Peyer's patch (tissue), 4 donors: ENCODE measurements around the gene IKBKE.

Experiments used
- POLR2A ChIP-seq, 2 donors: fragments of 450-650 bp; IDR thresholded peaks; one replicate each; pipeline ENCODE4 v1.5.1; 2017; ENCODE audit warnings: antibody characterized with exemption in 2 of 2, mild to moderate bottlenecking in 2 of 2, moderate library complexity in 2 of 2
- TF ChIP-seq, protein P1 (sequence below), 6 experiments: fragments of 450-650 bp in 4 of 6; fragments of 200-600 bp in 2 of 6; sonication (generic) in 1 of 6; IDR thresholded peaks; one replicate each; pipeline ENCODE4 v1.5.1; 2017 to 2019; ENCODE audit warnings: antibody characterized with exemption in 6 of 6, mild to moderate bottlenecking in 3 of 6, moderate library complexity in 1 of 6

DNA sequence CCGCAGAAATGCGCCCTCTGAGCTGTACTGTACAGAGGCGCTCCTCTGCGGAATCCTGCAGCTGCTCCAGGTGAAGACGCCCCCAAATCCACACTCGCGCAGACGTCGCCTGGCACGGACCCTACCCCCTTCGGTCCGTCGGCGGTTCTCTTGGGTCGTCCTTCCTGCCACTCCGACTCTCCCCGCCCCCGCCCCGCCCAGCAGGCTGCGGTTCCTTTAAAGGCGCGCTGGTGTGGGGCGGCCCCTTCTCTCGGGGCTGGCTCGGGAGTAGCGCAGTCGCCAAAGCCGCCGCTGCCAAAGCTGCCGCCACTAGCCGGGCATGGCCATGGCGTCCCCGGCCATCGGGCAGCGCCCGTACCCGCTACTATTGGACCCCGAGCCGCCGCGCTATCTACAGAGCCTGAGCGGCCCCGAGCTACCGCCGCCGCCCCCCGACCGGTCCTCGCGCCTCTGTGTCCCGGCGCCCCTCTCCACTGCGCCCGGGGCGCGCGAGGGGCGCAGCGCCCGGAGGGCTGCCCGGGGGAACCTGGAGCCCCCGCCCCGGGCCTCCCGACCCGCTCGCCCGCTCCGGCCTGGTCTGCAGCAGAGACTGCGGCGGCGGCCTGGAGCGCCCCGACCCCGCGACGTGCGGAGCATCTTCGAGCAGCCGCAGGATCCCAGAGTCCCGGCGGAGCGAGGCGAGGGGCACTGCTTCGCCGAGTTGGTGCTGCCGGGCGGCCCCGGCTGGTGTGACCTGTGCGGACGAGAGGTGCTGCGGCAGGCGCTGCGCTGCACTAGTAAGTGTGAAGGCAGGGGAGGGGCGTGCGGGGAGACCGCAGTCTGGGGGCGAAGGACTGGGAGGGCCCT is 37.2 kb downstream of the IKBKE start, which contains the start of gene RASSF5:
- peak in 1 of 2 donors; percentile 31 for TF ChIP-seq POLR2A (IDR thresholded peaks at IDR 0.05)
- TF ChIP-seq, protein P1, sequence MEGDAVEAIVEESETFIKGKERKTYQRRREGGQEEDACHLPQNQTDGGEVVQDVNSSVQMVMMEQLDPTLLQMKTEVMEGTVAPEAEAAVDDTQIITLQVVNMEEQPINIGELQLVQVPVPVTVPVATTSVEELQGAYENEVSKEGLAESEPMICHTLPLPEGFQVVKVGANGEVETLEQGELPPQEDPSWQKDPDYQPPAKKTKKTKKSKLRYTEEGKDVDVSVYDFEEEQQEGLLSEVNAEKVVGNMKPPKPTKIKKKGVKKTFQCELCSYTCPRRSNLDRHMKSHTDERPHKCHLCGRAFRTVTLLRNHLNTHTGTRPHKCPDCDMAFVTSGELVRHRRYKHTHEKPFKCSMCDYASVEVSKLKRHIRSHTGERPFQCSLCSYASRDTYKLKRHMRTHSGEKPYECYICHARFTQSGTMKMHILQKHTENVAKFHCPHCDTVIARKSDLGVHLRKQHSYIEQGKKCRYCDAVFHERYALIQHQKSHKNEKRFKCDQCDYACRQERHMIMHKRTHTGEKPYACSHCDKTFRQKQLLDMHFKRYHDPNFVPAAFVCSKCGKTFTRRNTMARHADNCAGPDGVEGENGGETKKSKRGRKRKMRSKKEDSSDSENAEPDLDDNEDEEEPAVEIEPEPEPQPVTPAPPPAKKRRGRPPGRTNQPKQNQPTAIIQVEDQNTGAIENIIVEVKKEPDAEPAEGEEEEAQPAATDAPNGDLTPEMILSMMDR (IDR thresholded peaks at IDR 0.05), result no peak
